ENCODE data around the gene PNPLA6.
"Not testable (repeated sequence)": the region's sequence is repeated elsewhere in the genome, so short reads cannot be mapped to it uniquely, and the experiment has no call there.

PNPLA6 gene

DNA sequence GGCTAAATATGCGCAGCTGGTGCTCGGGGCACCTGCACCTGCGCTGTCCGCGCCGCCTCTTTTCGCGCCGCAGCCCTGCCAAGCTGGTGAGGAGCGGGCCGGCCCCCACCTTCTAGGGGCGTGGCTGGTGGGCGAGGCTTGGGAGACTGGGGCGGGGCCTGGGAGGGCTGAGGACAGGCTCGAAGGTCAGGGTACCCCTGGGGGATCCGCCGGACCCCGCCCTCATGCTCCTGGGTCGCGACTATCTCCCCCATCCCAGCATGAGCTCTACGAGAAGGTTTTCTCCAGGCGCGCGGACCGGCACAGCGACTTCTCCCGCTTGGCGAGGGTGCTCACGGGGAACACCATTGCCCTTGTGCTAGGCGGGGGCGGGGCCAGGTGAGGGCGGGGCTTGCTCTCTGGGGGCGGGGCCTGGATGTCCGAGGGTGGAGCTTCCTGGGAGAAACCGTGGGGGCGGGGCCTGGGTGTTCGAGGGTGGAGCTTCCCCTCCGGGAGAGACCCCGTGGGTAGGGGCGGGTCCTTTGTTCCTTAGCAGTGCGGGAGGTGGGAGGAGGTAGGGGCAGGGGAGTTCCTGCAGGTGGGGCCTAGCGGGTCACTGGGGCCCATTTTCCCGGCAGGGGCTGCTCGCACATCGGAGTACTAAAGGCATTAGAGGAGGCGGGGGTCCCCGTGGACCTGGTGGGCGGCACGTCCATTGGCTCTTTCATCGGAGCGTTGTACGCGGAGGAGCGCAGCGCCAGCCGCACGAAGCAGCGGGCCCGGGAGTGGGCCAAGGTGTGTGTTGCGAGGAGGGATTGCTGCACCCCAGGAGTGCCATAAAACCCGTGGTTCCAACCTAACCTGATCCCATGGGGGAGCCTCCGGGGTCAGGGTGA is 19.7 kb downstream of the PNPLA6 start:
- no peak for DNase-seq (ENCODE audit: low spot score)

- DNase-seq (ENCODE audit: low spot score) = no peak
Observed at GRCh38 chr19:7556696-7557315, 21.3 kb downstream of the PNPLA6 start.

DNA sequence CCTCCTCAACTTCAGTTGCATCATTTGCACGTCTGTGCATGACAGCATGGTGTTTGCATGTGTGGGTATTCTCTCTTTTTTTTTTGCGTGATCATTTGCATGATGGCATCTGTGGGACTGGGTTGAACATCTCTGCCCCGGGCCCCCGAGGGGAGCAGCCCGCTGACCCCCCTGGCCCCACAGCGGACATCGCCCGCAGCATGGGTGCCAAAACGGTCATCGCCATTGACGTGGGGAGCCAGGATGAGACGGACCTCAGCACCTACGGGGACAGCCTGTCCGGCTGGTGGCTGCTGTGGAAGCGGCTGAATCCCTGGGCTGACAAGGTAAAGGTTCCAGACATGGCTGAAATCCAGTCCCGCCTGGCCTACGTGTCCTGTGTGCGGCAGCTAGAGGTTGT is 23.1 kb downstream of the PNPLA6 start:
- DNase-seq (ENCODE audit: low spot score) = no peak

- DNase-seq (ENCODE audit: low spot score) = no peak
Observed at GRCh38 chr19:7559102-7559501, 23.6 kb downstream of the PNPLA6 start.

DNA sequence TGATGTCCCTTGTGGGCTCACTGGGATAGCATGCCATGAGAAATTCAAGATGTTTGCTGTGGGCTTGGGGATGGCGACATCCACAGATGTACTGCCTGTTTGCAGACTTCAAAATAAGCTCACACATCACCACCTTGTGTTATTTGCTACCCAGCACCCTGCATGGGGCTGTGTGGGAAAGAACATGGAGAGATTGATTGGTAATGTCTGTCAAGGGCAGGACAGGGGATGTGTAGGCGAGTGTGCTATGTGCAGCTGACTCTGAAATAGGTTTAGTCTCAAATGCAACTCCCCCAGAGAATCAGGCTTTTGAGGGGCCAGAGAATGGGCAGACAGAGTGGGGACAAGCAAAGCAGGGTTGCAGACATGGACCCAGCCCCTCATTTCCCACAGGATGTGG is 24.7 kb downstream of the PNPLA6 start:
- no peak for DNase-seq (ENCODE audit: low spot score)

DNA sequence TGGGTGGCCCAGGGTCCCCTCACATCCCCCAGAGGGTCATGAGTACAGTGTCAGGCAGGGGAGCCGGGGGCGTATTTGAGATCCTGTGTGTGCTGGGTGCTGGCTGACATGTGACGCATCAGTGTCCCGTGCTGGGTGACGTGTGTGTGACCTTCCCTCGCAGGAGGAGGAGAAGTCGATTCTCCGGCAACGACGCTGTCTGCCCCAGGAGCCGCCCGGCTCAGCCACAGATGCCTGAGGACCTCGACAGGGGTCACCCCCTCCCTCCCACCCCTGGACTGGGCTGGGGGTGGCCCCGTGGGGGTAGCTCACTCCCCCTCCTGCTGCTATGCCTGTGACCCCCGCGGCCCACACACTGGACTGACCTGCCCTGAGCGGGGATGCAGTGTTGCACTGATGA is 25.8 kb downstream of the PNPLA6 start:
- DNase-seq (ENCODE audit: low spot score) = no peak

DNA sequence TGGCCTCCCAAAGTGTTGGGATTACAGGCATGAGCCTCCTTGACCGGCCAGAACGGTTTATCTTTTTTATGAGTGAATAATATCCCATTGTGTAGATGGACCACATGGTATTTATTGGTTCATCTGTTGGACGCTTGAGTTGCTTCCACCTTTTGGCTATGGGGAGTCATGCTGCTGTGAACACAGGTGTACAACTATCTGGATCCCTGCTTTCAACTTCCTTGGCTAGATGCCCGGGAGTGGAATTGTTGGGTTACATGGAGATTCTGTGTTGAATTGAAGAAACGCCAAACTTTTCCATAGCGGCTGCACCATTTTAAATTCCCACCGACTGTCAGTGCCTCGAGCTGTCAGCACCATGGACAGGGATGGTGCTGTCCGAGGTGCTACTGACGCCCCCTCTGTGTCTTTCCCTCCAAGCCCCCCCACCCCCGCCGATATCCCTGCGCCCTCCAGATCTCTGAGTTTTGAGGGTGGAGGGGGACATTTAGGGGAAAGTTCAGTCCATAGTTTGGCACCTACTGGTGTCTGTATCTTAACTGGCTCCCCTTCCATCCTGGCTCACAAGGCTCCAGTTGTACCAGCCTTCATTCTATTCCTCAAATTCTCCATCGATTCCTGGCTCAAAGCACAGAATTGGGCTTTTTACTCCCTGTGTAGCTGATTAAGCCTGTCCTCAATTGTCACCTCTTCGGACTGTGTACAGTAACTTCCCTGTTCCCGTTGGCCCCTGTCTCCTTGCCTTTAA is 27.3 kb downstream of the PNPLA6 start:
- no peak for DNase-seq (ENCODE audit: low spot score)

GRCh38 chr19:7564866-7565265 is 29.3 kb downstream of the PNPLA6 start:
- DNase-seq (ENCODE audit: low spot score) = no peak

GRCh38 chr19:7565332-7565731 is 29.8 kb downstream of the PNPLA6 start:
- DNase-seq (ENCODE audit: low spot score) = no peak

DNA sequence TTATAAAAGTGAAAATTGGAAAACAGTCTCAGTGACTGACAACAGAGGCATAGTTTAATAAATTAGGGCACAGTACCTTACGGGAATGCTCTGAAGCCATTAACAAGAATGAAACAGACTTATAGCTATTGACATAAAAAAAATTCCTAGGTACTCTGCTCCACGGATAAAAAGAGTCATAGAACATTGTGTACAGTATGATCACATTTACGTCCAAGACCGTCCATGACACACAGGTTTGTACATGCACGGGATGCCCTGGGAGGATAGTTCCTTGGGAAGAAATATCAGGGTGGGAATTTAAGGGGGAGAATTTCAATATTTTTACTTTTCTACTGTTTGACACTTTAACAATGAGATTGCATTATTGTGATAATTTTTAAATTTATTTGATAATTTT is 35.2 kb downstream of the PNPLA6 start:
- no peak for DNase-seq (ENCODE audit: low spot score)

GRCh38 chr19:7575434-7576040 is 40.0 kb downstream of the PNPLA6 start:
- no peak for DNase-seq (ENCODE audit: low spot score)

GRCh38 chr19:7577422-7577821 is 41.9 kb downstream of the PNPLA6 start:
- not testable (repeated sequence) for DNase-seq (ENCODE audit: low spot score)

GRCh38 chr19:7578127-7578526 is 42.6 kb downstream of the PNPLA6 start:
- DNase-seq (ENCODE audit: low spot score) = no peak

GRCh38 chr19:7579182-7579581 is 43.7 kb downstream of the PNPLA6 start:
- DNase-seq (ENCODE audit: low spot score) = no peak

DNA sequence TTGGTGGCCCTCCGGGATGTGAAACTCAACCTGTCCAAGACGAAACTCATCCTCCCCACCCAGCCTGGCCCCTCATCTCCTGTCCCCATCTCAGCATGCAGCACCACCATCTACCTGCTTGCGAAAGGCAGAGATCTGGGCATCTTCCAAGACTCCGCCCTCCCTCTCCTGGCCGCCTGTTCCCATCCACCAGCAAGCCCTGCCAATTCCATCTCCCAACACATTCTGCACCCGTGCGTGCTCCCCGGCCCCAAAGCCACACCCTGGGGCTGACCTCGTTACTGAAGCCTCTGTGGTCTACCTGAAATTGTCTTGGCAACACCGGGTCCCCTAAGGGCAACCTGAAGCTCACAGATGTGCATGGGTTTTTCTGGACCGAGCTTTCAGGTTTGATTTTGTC is 46.9 kb downstream of the PNPLA6 start:
- no peak for DNase-seq (ENCODE audit: low spot score)

GRCh38 chr19:7589822-7590221 is 54.3 kb downstream of the PNPLA6 start:
- DNase-seq (ENCODE audit: low spot score) = no peak

- no peak for DNase-seq (ENCODE audit: low spot score)
Observed at GRCh38 chr19:7590256-7590655, 54.7 kb downstream of the PNPLA6 start.

GRCh38 chr19:7595466-7596133 is 60.1 kb downstream of the PNPLA6 start, which contains the start of gene CAMSAP3:
TSS of gene CAMSAP3 (plus strand) at chr19:7595863. CDS start at chr19:7596003, 140 bp downstream.
- peak; percentile 18 for DNase-seq (ENCODE audit: low spot score)

DNA sequence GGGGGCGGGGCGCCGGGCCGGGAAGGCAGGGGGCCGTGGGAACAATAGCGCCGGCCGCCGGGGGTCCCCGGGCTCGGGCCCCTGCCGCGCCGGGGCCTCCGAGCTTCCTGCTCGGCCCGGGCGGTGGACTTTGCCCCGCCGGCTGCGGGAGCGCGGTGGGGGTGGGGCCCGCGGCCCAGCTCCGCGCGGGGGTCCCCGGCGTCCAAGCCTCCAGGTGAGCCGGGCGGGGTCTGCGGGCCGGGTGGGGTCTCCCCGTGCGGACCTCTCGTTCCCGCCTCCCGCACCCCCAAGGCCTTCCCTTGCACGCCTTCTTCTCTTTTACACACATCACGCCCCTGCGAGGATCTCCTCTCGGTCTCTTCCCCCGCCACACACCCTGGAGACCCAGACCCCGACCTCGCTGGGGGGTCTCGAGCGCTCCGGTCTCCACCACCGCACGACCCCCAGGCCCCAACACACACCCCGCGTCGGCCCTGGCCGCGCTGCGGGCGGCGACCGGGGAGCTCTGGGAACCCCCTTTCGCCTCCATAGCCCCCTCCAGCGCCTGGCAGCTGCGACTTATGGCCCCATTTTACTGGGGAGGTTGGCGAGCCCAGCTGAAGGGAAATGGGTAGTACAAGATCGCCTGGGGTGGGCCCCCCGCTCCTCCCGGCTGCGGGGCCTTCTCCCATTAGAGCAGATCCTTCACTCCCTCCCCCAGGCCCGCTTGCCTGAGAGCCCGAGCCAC is 60.9 kb downstream of the PNPLA6 start:
- no peak for DNase-seq (ENCODE audit: low spot score)

DNA sequence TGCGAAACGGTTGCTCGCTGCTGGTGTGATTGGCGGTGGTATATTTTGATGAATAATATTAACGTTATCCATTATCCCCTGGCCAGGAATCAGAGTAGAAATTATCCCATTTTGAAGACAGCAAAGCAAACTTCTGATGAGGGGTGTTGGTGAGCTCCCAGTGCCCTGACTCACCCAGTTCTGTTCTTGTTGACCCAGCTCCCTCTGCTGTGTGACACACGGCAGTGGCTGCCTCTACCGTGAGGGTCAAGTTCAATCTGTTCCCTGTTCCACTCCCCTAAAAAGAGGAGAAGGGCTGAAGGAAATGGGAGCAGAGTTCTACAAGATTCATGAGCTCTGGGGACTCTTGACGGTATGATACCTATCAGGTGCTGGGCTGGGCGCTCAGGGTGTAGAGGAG is 62.2 kb downstream of the PNPLA6 start:
- no peak for DNase-seq (ENCODE audit: low spot score)

GRCh38 chr19:7598180-7598579 is 62.7 kb downstream of the PNPLA6 start:
- no peak for DNase-seq (ENCODE audit: low spot score)
